Thyroid gland (tissue), 4 donors: ENCODE results near the gene TSPAN5. TPM values are rescaled to one million over a fixed set of nuclear protein-coding genes. Genes with fewer than 3 reads are reported as not detected.

Source experiments
- DNase-seq, 2 donors: peaks; one replicate each; pipeline ENCODE4 v3.0.0-alpha.2; 2019
- H3K27ac ChIP-seq, 3 donors: fragments of 200-600 bp; sonication (generic); 1 replicate in 2 of 3; 2 replicates in 1 of 3; pipeline ENCODE4 v1.5.1; 2016 to 2019; ENCODE audit warnings: mild to moderate bottlenecking in 1 of 3, moderate library complexity in 1 of 3
- H3K27me3 ChIP-seq: fragments of 200-600 bp; sonication (generic); one replicate; pipeline ENCODE4 v1.5.1; 2019
- H3K36me3 ChIP-seq, 2 donors: fragments of 200-600 bp; sonication (generic); one replicate each; pipeline ENCODE4 v1.5.1; 2016 to 2019
- H3K4me1 ChIP-seq, 2 donors: fragments of 200-600 bp; sonication (generic); one replicate each; pipeline ENCODE4 v1.5.1; 2017 to 2019
- H3K4me3 ChIP-seq, 3 donors: fragments of 200-600 bp; sonication (generic); replicated peaks in 1 of 3; 1 replicate in 2 of 3; 2 replicates in 1 of 3; pipeline ENCODE4 v1.5.1; 2016; ENCODE audit warnings: mild to moderate bottlenecking in 1 of 3
- H3K9me3 ChIP-seq: fragments of 200-600 bp; sonication (generic); one replicate; pipeline ENCODE4 v1.5.1; 2017
- CTCF ChIP-seq, 6 experiments: fragments of 200-600 bp in 3 of 6; fragments of 450-650 bp in 3 of 6; sonication (generic) in 3 of 6; IDR thresholded peaks; one replicate each; pipeline ENCODE4 v1.5.1; 2016 to 2019; ENCODE audit warnings: antibody characterized with exemption in 6 of 6, mild to moderate bottlenecking in 2 of 6, inconsistent platforms in 1 of 6, moderate library complexity in 1 of 6
- POLR2A ChIP-seq, 2 donors: fragments of 450-650 bp; IDR thresholded peaks; one replicate each; pipeline ENCODE4 v1.6.1; 2017; ENCODE audit warnings: antibody characterized with exemption in 2 of 2, mild to moderate bottlenecking in 2 of 2, moderate library complexity in 1 of 2
- WGBS, 2 donors: methylation state at CpG; one replicate each; pipeline ENCODE4 v1.1.5; 2017; 5-methylcytosine and 5-hydroxymethylcytosine counted together
- intact Hi-C: fragments of 100-400 bp; cut with DNase I; formaldehyde crosslinking; loops from one replicate; pipeline ENCODE4 v1.15.1; 2023
- total RNA-seq, 4 donors: library from RNA; depleted of rRNA; stranded (reverse); fragments of >200 nt; gene quantifications; one replicate each; pipeline ENCODE4 v1.2.3, GENCODE V29; 2016

The TSPAN5 gene
- total RNA-seq, 4 donors from 2014 or later, result 26.4 to 48.0 (median 29.1) TPM

GRCh38 chr4:98452091-98452490 is 206.3 kb downstream of the TSPAN5 start:
- intact Hi-C loops, result no loop called here
- TF ChIP-seq CTCF (IDR thresholded peaks at IDR 0.05) (no peak), POLR2A (IDR thresholded peaks at IDR 0.05) (no peak)
- no peaks in the 10 kb centered on the region for H3K4me1 ChIP-seq
- 88 to 96% methylated on average over 3 of the region's 3 CpGs for WGBS, 2 donors
- H3K27ac ChIP-seq, result no peak overlapping the region
- no peaks in the 10 kb centered on the region for H3K27me3 ChIP-seq
- no peak for DNase-seq
- no peak overlapping the region for H3K4me3 ChIP-seq
- no peaks in the 10 kb centered on the region for H3K36me3 ChIP-seq
- no peaks in the 10 kb centered on the region for H3K9me3 ChIP-seq

- H3K27ac ChIP-seq, result no peak overlapping the region
- TF ChIP-seq CTCF (IDR thresholded peaks at IDR 0.05), result no peak
- no peak for TF ChIP-seq POLR2A (IDR thresholded peaks at IDR 0.05)
- peaks cover 0 to 1% of the 10 kb centered on the region in 2 donors for H3K36me3 ChIP-seq
- intact Hi-C loops, result no loop called here
- no peaks in the 10 kb centered on the region for H3K9me3 ChIP-seq
- H3K4me1 ChIP-seq, result no peaks in the 10 kb centered on the region
- H3K4me3 ChIP-seq, result no peak overlapping the region
- peak in 1 of 2 donors; percentile 9 for DNase-seq
- no peaks in the 10 kb centered on the region for H3K27me3 ChIP-seq
Observed at GRCh38 chr4:98448908-98449307, 209.5 kb downstream of the TSPAN5 start.

GRCh38 chr4:98447648-98448047 is 210.8 kb downstream of the TSPAN5 start:
- intact Hi-C loops, result no loop called here
- peaks cover 0 to 2% of the 10 kb centered on the region in 2 donors for H3K36me3 ChIP-seq
- no peak overlapping the region for H3K27ac ChIP-seq
- TF ChIP-seq POLR2A (IDR thresholded peaks at IDR 0.05), result no peak
- TF ChIP-seq CTCF (IDR thresholded peaks at IDR 0.05), result no peak
- H3K4me1 ChIP-seq, result no peaks in the 10 kb centered on the region
- H3K4me3 ChIP-seq, result no peak overlapping the region
- H3K9me3 ChIP-seq, result no peaks in the 10 kb centered on the region
- H3K27me3 ChIP-seq, result no peaks in the 10 kb centered on the region
- no peak for DNase-seq
- WGBS, 2 donors, result 54 to 60% methylated on average over 5 of the region's 5 CpGs

GRCh38 chr4:98446499-98447375 is 211.7 kb downstream of the TSPAN5 start:
- Histone ChIP-seq H3K36me3 (peaks cover 7 to 10% of the 10 kb centered on the region in 2 donors), H3K4me1 (no peaks in the 10 kb centered on the region), H3K4me3 (no peak overlapping the region), H3K27me3 (no peaks in the 10 kb centered on the region), H3K9me3 (no peaks in the 10 kb centered on the region), H3K27ac (no peak overlapping the region)
- no peak for TF ChIP-seq CTCF (IDR thresholded peaks at IDR 0.05)
- no peak for TF ChIP-seq POLR2A (IDR thresholded peaks at IDR 0.05)
- intact Hi-C loops, result no loop called here
- WGBS, 2 donors, result 84 to 85% methylated on average over 10 of the region's 10 CpGs
- DNase-seq, result peak in 1 of 2 donors; percentile 16

GRCh38 chr4:98444371-98444770 is 214.0 kb downstream of the TSPAN5 start:
- H3K36me3 ChIP-seq, result peaks cover 7 to 10% of the 10 kb centered on the region in 2 donors
- no peaks in the 10 kb centered on the region for H3K9me3 ChIP-seq
- no peak overlapping the region for H3K4me3 ChIP-seq
- DNase-seq, result no peak
- H3K27me3 ChIP-seq, result no peaks in the 10 kb centered on the region
- H3K27ac ChIP-seq, result no peak overlapping the region
- intact Hi-C loops, result no loop called here
- TF ChIP-seq CTCF (IDR thresholded peaks at IDR 0.05) (no peak), POLR2A (IDR thresholded peaks at IDR 0.05) (no peak)
- H3K4me1 ChIP-seq, result no peaks in the 10 kb centered on the region
